Endometrial microvascular endothelial cells (primary cell): ENCODE measurements around the gene SAP25. TPM values are rescaled to one million over a fixed set of nuclear protein-coding genes. Genes with fewer than 3 reads are reported as not detected.

Experiments
- in situ Hi-C: cut with HindIII; loops from 2 replicates; pipeline ENCODE4 v1.10.0; 2017; ENCODE audit warnings: low sequenced_read_pairs, low pct_unique_long_range_greater_than_20kb; ENCODE audit errors: inconsistent ontology term
- total RNA-seq: library from RNA; depleted of rRNA; stranded (reverse); fragments of >200 nt; gene quantifications from one replicate; pipeline ENCODE4 v1.2.3, GENCODE V29; 2015; ENCODE audit errors: inconsistent ontology term

Gene SAP25
- total RNA-seq, 1 donor from 2014 or later, result 0.19 TPM

DNA sequence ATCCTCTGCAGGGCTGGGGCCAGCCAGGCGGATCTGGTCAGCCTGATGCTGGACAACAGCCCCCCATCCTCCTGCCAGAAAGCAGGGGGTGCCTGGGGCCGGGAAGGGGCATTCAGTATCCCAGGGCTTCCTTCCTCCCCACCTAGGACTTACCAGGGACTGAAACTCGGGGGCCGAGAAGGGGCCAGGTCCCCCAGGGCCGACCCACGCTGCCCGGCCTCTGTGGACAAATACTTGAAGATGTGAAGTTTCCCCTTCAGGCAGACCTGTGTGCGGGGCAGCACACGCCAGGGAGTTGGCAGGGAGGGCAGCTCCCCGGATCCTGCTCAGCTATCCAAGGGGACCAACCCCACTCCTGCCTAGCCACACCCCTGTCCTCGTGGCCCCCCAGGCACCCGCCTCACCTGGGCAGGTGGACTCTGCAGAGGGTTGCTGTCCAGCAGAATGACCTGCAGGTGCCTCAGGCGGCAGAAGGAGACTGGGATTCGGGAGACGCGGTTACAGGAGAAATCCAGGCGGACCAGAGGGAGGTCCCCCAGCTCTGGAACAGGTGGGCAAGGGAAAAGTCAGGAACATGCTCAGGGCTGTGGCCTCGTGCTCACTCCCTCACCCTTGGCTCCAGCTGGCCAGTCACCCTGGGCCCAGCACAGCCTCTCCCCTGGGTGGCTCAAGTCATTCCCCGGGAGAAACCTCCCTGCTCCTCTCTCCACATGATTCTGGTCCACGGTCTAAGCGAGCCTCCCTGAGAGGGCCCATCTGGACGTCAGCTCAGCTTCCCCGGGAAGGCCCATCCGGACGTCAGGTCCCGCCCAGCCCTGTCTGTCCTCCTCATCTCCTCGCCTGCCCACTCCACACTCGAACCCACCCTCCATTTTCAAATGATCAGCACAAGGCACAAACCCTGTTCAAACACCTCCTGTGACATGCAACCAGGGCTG lies 4.8 kb upstream of the SAP25 start:
- in situ Hi-C loops, result no loop called here

DNA sequence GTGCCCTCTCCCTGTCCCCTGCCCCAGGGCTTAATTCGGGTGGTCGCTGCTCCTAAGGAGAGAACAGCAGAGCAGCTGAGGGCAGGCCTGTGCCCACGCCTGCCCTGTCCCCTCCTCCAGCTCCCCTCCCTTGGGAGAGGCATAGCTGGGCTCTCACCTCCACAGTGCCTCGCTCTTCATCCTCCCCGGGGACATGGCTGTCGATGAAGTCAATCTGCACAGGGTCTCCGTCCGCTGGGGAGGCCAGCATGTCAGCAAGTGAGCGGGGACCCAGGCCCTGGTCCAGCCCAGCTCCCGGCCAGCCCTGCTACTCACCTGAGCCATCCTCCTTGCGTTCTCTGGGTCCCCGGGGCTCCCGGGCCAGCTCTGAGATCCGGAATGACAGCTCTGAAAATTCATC lies 3.8 kb upstream of the SAP25 start:
- in situ Hi-C loops, result no loop called here

DNA sequence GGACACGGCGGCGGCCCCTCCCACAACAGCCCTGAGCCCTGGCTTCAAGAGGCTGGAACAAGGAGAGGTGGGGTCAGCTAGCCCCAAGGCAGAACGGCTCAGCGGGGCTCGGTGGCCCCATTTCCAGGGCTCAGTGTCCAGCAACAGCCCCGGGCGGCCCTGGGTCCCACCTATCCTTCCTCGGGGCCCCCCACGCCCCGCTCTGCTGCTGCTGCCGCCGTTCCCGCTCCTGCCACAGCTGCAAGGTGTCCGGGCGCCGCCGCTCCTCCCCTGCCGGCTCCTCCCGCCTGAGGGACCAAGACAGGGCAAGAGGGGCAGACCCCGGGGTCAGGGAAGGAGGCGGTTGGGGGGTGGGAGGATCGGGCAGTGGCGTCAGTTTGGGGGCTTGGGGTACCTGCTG lies 3.4 kb upstream of the SAP25 start:
- in situ Hi-C loops, result no loop called here

DNA sequence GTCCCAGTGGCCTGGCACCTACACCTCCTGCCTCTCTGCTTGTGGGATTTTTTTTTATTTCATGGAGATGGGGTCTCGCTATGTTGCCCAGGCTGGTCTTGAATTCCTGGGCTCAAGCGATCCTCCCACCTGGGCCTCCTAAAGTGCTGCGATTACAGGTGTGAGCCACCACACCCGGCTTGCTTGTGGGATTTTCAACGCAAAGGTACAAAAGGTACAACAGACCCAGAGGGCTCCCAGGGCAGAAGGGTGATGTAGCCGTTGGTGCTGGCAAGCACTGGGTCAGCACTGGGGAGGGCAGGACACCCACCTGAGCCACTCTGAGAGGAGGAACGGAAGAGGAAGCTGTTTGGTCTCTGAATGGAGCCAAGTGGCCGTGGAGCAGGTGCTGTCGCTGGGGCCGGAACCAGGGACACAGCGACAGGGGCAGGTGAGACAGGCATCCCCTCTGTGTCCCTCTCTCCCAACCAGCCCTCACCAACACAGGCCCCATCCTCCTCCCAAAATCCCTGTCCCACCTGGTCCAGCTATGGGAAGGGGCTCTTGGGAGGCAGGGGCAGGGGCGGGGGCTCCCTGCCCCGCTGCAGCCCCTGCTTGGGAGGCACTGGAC lies 2.8 kb upstream of the SAP25 start:
- in situ Hi-C loops, result no loop called here

DNA sequence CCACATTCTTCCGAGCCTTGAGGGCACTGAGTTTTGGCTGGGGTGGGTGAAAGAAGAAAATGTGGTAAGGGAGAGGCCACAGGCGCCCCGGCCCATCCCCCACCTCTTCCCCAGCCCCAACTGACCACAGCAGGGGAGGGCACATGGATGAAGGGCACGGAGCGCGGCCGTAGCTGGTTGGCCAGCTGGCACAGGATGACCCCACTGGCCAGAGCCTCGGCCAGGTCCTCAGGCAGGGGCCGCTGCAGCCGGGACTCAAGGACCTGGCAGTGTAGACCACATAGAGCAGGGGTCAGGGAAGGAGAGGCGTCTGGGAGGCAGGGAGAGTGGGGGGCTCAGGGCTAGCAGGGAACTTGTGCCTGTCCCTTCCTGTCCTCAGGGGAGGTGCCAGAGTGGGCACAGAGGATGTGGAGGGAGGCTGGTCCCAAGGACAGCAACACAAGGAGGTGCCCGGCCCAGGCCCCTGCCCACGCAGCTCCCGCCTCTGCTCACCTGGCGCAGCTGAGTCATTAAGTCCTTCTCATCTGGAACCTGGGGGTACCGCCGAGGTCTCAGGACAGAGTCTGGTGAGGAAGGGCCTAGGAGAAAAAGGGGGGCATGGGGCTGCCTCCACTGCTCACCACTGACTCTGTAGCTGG lies 2.2 kb upstream of the SAP25 start:
- in situ Hi-C loops, result no loop called here

DNA sequence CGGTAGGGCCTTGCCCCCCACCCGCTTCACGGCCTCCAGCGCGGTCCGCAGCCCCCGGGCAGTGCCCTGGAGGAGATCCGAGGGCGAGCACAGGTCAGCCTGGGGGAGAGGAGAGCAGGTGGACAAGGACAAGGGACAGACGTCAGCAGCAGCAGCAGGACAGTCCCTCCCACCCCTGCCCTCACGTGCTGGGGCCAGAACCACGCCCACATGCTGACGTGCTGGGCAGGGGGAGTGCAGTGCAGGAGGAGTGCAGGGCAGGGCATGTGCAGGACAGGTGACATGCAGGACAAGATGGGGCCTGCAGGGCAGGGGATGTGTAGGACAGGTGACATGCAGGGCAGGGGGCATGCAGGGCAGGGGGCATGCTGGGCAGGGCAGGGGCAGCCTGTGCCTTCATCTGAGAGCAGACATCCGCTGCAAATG lies 1.5 kb upstream of the SAP25 start:
- in situ Hi-C loops, result no loop called here

DNA sequence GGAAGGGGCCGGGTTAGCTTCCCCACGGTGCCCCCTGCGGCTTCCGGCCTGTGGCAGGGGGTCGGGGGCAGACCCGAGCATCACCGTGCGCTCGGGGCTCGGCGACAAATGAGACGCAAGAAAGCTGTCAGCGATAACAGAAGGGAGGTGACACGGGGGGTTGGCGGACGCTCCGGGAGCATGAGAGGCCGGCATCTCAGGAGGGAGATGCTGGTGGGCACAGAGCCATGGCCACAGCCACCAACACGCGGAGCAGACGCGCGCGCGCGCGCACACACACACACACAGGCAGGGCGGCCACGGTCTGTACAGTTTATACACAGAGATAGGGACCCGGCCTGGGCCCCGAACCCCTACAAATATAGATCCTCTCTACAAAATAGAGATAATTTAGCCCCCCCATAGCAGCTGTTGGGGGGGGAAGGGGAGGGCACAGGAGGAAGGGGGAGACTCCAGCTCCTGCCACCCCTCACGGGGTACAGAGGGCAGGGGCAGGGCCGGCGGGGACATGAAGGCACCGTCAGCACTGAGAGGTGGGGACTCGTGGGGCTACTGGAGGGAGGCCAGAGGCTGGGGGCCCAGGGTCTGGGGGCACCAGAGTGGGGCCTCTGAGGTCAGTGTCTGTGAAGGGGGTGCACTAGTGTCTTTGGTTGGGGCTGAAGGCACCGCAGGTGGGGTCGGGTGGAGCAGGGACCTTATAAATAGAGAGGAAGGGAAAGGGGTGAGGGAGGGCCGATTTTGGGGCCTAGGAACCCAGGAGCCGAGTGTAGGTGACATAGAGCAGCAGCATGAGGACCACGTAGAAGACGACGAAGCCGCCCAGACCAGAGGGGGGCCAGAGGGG lies 884 bp upstream of the SAP25 start:
- in situ Hi-C loops, result no loop called here

DNA sequence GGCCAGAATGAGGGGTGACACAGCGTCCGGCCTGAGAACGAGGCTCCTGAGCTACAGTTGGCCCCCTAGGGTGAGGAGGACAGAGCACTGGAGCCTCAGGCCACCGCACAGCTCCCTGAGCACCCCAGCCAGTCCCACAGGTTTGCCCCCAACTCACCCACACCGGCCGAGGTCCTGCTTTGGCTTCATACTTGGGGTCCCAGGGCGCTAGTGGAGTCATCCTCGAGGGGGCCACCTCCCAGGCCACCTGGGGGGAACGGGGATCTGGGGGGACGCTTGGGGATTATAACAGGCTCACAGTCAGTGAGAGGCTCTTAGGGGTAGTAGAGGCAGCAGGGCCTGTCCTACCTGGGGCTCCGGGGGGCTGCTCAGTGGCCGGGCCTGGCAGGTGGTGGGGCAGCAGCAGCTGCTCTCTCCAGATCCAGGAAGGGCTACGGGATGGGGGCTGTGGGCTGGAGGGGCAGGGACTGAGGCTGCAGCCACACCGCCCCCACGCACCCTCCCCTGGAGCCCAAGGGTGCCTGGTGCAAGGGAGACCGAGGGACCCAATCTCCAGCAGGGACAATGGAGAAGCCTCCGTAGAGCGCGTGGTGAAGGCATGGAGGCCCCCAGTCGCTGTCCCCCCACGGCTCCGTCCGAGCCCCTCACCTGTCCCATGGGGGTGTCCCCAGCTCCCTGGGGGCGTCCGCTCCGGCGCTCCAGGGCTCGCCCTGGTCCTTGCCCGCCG lies 588 bp downstream of the SAP25 start:
- in situ Hi-C loops, result no loop called here

DNA sequence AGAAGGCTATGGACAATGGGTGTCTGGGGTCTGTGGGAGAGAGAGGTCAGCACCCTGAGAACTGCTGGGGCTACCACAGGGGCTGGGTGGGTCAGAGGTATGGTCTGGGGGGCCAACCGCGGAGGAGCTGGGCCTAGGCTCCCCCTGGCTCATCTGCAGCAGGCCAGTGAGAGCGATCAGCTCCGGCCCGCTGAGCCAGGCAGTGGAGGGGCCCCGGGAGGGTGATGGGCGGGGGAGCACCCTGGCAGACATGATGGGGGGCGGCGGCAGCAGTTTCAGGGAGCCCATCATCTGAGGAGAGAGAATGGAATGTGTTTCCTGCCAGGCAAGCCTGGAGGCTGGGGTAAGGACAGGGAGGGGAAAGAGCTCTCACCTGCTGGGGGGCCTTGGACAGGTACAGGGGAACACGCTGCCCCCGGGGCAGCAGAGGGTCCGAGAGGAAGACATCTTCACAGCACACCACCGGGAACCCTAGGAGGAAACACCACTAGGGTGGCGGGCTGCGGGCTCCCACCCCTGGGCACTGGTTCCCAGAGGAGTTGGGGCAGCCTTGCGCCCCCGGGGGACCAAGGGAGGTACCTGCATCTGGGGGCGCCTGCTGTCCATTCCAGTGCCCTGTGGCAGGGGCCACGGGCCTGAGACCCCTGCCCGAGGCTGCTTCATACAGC lies 1.3 kb downstream of the SAP25 start:
- in situ Hi-C loops, result no loop called here

DNA sequence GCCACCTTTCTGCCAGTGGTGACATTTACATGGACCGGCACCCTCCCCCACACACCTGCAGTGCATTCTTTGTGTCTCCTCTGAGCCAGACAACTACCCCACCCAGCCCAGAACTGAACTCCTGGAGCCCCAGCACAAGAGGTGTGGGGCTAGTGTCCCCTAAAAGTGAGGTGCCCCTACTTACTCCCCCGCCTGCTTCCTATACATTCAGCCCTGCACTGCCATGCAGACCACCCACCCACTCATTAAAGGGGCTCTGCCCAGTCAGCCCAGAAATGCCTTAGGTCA lies 1.9 kb downstream of the SAP25 start:
- in situ Hi-C loops, result no loop called here

DNA sequence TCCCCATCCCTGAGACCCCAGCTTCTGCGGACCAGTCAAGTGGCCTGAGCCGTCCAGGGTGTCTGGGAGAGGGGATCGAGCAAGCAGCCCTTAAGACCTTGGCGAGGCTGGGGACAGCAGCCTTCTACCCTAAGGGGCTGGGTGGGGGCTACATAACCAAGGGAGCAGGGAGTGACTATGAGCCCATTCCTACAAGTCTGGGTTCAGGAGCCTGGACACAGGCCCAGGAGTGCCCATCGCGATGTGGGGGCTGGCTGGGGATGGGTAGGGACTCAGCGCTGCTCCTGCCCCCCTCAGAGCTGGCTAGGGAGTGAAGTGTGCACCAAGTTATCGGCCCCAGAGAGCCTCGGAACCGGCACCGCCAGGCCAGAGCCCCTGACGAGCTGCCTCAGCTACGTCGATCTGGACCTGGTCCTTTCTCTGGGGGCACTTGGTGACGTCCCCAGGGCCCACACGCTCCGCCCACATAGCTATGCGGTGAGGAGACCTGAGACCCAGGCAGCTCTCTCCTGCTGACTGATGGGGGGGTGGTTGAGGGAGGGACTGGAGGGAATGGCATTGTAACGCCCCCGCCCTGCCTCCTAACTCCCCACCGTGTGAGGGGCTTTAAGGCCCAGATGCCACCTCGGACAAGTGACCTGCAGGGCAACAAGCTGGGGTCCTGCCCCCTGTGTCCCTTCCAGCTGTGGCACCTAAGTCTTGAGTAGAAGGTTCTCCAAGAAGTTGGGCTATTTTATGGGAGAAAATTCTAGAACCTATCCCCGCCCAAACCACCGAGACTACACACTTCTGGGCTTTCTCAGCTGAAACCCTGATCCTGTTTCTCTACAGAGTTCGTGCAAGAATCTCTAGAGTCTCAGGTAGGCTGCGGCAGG lies 2.5 kb downstream of the SAP25 start:
- in situ Hi-C loops, result no loop called here

DNA sequence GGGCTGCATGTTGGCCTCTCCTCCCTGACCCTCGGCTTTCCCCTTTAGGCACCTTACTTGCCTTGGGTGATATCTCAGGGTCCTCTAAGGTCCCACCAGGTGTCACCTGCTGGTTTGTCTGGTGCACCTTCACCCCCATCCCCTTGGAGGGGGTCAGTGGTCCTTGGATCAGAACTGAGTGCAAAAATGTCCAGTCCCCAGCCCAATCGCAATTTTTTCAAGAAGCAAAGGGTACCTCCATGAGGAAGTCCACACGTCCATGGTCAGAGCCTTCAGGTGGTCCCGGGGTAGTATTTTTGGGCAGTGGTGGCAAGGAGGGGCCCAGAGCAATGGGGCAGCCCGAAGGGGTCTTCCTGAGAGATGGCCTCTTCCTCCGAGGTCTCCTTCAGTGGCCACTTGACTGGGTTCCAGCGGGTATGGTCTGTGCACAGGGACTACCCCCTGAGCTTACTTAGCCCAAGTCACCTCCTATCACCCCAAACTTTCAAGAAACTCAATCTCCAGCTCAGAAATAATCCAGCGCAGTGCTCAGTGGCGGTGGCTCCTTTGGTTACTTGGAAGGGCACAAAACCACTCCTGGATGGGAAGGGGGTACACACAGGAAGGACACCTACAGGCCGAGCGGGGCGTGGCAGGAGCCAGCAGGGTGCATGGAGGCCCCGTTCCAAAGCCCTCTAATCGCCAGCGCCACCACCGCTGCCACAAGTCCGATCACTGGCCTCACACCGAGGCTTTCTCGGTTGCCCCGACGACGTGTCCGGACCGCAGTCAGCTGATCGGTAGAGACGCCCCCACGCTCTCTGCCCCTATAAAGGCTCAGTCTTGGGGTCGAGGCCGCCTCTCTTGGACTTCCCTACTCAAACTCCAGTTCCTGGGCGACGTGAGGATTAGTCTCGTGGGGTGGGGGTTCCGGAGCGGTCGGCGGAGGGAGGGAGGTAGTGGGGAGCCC lies 4.5 kb downstream of the SAP25 start:
- in situ Hi-C loops, result no loop called here

DNA sequence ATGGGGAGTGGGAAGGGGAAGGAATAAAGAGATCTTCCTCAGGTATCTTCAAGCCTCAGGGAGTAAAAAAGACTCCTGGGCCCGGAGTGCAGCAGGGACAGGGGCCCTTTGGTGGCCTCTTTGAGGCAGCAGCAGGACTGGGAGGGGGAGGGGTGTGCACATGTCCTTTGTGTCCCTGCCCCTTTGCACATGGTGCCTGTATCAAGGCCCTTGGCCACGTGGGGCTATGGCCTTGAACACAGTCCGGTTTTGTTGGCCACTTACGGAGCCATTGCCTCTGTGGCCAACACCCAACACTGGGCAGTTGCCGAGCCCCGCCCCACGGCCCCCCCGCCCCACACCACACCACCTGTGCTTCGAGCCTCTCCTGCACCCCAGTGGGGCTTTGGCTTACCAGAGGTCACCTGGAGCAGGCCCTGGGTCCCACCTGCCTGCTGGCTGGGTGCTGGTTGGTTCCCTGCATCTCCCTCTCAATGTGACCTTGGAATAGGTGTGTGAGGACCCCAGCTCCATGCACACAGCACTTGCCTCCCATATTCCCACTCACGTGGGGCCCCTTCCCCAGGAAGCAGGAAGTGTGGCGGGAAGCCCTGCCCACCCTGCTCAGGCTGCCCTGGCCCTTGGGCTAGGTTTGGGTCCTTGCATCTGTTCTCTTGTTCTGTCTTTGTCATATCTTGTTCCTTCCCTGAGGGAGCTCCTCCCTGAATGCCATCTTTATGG lies 5.4 kb downstream of the SAP25 start:
- in situ Hi-C loops, result no loop called here

DNA sequence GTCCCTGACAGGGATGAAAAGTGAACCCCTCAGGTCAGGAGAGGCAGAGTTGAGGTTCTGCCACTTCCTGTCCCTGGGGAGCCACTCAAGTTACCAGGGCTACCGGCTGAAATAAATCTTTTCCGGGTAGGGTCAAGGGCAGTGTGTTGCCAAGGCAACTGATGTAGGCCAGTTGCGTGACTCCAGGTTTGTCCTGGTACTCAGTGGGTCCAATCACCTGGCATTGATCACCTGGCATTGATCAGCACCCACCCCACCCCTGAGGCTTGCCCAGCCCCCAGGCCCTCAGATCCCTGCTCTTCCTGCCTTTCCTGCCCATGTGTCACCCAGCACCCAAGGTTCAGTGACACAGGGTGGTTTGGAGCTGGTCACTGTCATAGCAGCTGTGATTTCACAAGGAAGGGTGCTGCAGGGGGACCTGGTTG lies 5.9 kb downstream of the SAP25 start:
- in situ Hi-C loops, result no loop called here

DNA sequence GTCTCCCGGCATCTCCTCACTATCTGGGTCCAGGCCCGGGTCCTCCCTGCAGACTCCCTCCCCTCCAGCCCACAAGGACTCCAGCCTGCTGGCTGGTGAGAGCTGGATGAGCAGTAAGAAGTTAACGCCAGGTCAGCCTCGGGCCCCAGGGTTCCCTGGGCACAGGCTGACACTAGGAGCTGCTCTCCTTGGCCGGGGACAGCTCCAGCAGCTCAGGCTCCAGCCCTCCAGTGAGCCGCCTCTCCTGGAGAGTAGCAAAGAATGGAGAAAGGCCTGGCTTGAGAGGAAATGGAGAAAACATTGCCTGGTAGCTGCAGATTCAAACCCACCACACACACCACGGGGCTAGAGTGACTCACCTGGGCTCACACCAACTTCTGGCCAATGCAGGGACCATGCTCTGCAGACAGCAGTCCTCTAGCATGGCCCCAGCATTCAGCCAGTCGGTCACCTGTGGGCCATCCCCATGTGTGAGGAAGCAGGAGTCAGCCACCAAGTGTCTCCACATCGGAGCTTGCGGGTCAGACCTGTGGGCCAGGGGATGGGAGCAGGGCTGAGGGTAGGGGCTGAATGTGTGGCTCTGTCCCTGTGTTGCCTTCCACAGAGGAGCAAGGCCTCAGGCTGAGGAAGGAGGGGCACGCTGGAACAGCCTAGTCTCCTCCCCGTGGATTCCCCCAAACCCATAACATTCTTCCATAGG lies 6.5 kb downstream of the SAP25 start:
- in situ Hi-C loops, result no loop called here
